ENCODE measurements around the gene CLK3.

DNA sequence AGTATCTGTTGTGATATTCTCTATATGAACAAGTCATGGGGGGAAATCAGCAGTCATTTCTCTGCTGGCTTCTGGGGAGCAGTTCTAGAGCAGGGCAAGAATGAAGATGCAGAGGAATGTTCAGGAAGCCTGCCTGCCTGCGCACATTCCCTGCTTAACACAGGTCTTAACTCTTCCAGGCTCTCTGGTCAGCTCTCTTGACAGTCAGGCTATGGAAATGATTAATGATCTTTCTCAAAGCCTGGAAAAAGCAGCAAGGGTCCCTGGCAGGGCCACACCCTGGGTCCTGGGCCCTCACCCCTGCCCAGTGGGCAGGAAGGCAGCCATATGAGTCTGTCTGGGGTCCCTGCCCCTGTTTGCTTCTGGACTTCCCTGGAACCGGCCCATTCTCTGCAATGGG is 31.4 kb upstream of the CLK3 start:
- TF ChIP-seq NFE2 (CRISPR knock-in tag; IDR thresholded peaks at IDR 0.05) (no peak), ZFP82 (CRISPR knock-in tag; IDR thresholded peaks at IDR 0.05; ENCODE audit: borderline replicate concordance) (no peak), ZNF329 (CRISPR knock-in tag; IDR thresholded peaks at IDR 0.05; ENCODE audit: low read depth) (no peak), NBN (conservative IDR thresholded peaks at IDR 0.05) (no peak), MYC (CRISPR knock-in tag; IDR thresholded peaks at IDR 0.05; ENCODE audit: borderline replicate concordance) (no peak), HDAC6 (IDR thresholded peaks at IDR 0.05; ENCODE audit: low read depth, low read length) (no peak)
- TF ChIP-seq, protein P1, sequence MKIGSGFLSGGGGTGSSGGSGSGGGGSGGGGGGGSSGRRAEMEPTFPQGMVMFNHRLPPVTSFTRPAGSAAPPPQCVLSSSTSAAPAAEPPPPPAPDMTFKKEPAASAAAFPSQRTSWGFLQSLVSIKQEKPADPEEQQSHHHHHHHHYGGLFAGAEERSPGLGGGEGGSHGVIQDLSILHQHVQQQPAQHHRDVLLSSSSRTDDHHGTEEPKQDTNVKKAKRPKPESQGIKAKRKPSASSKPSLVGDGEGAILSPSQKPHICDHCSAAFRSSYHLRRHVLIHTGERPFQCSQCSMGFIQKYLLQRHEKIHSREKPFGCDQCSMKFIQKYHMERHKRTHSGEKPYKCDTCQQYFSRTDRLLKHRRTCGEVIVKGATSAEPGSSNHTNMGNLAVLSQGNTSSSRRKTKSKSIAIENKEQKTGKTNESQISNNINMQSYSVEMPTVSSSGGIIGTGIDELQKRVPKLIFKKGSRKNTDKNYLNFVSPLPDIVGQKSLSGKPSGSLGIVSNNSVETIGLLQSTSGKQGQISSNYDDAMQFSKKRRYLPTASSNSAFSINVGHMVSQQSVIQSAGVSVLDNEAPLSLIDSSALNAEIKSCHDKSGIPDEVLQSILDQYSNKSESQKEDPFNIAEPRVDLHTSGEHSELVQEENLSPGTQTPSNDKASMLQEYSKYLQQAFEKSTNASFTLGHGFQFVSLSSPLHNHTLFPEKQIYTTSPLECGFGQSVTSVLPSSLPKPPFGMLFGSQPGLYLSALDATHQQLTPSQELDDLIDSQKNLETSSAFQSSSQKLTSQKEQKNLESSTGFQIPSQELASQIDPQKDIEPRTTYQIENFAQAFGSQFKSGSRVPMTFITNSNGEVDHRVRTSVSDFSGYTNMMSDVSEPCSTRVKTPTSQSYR (CRISPR knock-in tag; IDR thresholded peaks at IDR 0.05; ENCODE audit: borderline replicate concordance): no peak
